ENCODE results near the gene MORC4.

DNA sequence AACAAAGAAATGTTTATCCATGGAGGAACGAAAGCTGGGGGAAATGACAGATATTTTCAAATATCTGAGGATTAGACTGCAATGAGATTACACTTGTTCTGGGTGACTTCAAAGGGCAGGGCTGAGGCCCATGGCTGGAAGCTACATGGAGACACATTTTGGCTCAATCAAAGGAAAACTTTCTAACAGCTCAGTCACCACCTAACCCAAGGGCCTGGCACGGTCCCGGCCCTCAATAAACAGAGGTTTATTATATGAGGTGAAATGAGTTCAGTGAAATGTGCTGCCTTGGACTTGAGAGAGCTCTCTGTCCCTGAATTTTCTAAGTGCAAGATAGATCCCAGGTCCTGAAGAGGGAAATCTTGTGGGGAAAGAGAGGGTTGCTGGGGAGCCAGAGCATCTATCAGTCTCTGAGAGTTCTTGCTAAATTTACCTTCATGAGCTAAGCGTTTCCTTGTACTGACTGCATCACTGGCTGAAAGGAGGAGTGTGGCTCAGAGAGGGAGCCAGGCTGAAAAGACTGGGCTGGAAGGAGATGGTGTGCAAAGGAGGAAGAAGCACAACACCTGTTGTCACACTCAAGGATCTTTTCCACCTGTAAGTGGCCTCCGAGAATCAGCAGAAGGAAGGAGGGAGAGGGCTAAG lies 94.8 kb downstream of the MORC4 start:
- TF ChIP-seq, protein P1, sequence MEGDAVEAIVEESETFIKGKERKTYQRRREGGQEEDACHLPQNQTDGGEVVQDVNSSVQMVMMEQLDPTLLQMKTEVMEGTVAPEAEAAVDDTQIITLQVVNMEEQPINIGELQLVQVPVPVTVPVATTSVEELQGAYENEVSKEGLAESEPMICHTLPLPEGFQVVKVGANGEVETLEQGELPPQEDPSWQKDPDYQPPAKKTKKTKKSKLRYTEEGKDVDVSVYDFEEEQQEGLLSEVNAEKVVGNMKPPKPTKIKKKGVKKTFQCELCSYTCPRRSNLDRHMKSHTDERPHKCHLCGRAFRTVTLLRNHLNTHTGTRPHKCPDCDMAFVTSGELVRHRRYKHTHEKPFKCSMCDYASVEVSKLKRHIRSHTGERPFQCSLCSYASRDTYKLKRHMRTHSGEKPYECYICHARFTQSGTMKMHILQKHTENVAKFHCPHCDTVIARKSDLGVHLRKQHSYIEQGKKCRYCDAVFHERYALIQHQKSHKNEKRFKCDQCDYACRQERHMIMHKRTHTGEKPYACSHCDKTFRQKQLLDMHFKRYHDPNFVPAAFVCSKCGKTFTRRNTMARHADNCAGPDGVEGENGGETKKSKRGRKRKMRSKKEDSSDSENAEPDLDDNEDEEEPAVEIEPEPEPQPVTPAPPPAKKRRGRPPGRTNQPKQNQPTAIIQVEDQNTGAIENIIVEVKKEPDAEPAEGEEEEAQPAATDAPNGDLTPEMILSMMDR (IDR thresholded peaks at IDR 0.05; ENCODE audit: low read depth, low read length): no peak
- TF ChIP-seq, protein P2, sequence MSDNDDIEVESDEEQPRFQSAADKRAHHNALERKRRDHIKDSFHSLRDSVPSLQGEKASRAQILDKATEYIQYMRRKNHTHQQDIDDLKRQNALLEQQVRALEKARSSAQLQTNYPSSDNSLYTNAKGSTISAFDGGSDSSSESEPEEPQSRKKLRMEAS (IDR thresholded peaks at IDR 0.05; ENCODE audit: low read depth, low read length): no peak

All from NB4 (cell line).